Regular cardiac myocyte (primary cell): ENCODE data around the gene ARHGEF40. TPM values are rescaled to one million over a fixed set of nuclear protein-coding genes. Genes with fewer than 3 reads are reported as not detected.

Source experiments
- total RNA-seq: library from RNA; depleted of rRNA; stranded (reverse); fragments of >200 nt; gene quantifications from 2 replicates; pipeline ENCODE4 v1.2.3, GENCODE V29; 2014

The ARHGEF40 gene
- 30.3 and 43.7 TPM in 2 replicates for total RNA-seq

DNA sequence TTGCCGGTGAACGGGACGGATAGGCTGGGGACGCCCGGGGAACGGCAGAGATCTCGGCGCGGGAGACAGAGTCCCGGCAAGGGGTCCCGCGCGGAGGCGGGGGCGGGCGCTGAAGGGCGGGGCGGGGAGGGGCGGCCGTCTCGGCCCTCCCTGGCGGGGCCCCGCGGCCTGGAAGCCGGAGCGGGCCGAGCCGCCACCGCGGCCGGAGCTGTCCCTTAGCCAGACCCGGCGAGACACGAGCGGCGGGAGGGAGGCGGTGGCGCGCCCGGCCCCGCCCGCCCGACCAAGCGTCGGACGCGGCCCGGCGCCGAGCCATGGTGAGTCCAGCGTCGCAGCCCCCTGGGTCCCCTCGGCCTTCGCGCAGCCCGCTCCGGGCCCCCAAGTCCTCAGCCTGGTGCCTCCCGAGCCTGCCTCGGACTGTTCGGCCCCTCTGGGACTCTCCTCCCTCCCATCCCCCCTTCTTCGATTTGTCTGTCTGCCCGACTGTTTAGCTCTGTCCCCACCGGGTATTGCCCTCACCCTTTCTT, at the start of gene ARHGEF40:
Gene ARHGEF40 (plus strand): TSS at position 222 of the 527 bp plus-strand sequence. CDS start 93 bp downstream, at position 315.

GRCh38 chr14:21024585-21025370, 45.3 kb upstream of the ARHGEF40 start, which contains the start of gene NDRG2:
TSS of gene NDRG2 (minus strand) at chr14:21025061. CDS start at chr14:21023315, 1,746 bp downstream.

GRCh38 chr14:21029917-21030316, 40.2 kb upstream of the ARHGEF40 start, which contains the start of gene TPPP2:
TSS of gene TPPP2 (plus strand) at chr14:21030217. CDS start at chr14:21030582, 365 bp downstream.

DNA sequence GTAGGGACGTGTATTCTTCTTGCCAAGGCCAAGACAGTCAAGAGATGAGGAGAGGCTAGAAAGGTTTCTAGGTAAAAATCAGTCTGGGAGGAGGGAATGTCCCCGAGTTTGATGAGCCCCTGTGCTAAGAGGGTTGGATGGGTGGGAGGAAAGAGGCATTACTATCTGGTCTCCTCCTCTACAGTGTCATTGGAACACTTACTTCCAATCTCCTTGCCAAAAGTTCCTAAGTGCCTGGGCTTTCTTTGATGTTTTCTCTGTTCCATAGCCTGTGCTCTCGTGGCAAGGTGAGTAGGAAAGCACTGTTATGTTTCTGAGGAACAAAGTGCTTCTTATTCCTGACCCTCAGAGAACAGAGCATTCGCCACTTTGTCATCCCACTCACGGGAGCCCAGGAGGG, 35.4 kb upstream of the ARHGEF40 start, which contains the start of gene RNASE13:
Gene RNASE13 (minus strand): TSS at position 101 of the 400 bp plus-strand sequence. CDS start 519 bp downstream, outside the sequence.

DNA sequence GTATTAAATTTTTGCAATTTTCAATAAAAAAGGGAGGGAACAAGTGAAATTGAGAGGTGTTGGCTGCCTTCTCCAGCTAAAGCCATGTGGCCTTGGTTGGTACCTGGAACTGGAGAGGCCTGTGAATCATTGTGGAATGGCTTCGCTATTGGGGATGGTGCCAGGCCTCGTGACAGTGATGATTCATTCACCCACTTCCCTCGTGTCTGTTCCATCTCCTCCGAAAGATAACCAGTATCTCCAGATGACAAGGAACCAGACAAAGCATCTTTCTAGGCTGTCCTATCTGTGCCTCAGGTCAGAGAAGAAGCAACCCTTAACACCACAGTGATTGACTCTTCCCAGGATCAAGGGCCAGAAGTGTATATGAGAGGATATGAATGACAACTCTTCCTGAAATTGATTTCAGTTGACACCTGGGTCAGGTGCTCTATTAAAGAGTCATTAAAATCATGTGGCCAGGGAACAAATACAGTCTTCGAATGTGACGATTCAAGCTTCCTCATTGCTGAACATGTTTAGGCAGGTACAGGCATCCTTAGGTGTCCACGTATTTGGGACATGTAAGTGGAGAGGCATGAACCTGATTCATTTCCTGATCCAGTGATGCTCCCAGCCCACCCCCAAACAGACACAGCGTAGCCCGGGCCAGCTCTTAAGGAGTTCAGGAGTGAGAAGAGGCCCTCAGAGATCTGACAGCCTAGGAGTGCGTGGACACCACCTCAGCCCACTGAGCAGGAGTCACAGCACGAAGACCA, 28.2 kb upstream of the ARHGEF40 start, which contains the start of gene RNASE7:
Gene RNASE7 (plus strand): TSS at position 687 of the 758 bp plus-strand sequence. CDS start 631 bp downstream, outside the sequence.

DNA sequence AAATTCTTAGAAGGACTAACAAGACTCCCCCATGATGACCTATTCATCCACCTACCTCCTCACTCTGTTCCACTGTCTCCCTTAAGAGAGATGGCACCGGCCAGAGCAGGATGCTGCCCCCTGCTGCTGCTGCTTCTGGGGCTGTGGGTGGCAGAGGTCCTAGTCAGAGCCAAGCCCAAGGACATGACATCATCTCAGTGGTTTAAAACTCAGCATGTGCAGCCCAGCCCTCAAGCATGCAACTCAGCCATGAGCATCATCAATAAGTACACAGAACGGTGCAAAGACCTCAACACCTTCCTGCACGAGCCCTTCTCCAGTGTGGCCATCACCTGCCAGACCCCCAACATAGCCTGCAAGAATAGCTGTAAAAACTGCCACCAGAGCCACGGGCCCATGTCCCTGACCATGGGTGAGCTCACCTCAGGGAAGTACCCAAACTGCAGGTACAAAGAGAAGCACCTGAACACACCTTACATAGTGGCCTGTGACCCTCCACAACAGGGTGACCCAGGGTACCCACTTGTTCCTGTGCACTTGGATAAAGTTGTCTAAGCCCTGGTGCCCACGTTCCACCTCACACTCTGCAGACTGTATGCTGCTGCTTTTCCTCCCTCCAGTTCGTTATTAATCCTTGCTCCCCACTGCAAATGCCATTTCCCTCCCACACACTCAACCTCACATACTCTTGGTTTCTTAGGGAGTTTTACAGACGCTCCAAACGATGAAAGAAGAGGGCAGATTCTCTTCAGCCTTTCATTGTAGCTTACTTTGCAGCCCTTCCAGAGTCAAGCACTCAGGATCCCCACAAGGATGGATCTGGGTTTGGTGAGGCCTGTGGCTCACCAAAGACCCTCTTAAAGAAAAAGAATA, 12.1 kb upstream of the ARHGEF40 start, which contains the start of gene RNASE8:
Gene RNASE8 (plus strand): TSS at position 20 of the 873 bp plus-strand sequence. CDS start 71 bp downstream, at position 91.

GRCh38 chr14:21098076-21098891, 28.2 kb downstream of the ARHGEF40 start, which contains the start of gene ZNF219:
TSS of gene ZNF219 (minus strand) at chr14:21098655. CDS start at chr14:21093591, 5,064 bp downstream.

DNA sequence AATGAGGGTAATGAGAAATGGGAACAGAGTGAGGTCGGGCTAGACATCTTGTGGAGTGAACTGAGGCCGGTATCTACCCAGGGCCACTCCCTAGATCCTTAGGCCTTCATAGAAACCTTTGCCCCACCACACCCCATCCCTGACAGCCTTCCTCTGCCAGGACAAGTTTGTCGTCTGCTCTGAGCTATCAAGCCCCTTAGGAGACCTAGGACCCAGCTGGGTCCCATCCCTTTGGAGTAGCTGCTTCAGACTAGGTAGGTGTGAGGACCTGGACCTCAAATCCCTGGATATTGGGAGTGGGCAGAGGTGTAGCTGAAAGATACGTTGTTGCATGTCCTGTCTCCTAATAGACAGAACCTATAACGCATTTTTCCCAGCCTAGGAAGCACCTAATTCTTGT, 30.8 kb downstream of the ARHGEF40 start, which contains the start of gene TMEM253:
Gene TMEM253 (plus strand): TSS at position 136 of the 400 bp plus-strand sequence. CDS start 278 bp downstream, outside the sequence.

Other genes starting within 250 kb of the ARHGEF40 start
- gene RNASE3, start 178.9 kb upstream of the ARHGEF40 start, total RNA-seq, result not detected in 2 replicates
- not detected in 2 replicates for gene RNASE2, start 114.8 kb upstream of the ARHGEF40 start, total RNA-seq
- gene METTL17, start 80.3 kb upstream of the ARHGEF40 start, total RNA-seq, result 38.3 and 44.0 TPM in 2 replicates
- 0.28 TPM in 1 of 2 replicates, not detected in the other for gene SLC39A2, start 71.0 kb upstream of the ARHGEF40 start, total RNA-seq
- gene NDRG2, start 45.2 kb upstream of the ARHGEF40 start, total RNA-seq, result 0.38 and 10.1 TPM in 2 replicates
- gene TPPP2, start 40.1 kb upstream of the ARHGEF40 start, total RNA-seq, result not detected in 2 replicates
- gene RNASE13, start 35.5 kb upstream of the ARHGEF40 start, total RNA-seq, result not detected in 2 replicates
- gene RNASE7, start 27.9 kb upstream of the ARHGEF40 start, total RNA-seq, result not detected in 2 replicates
- not detected in 2 replicates for gene RNASE8, start 12.5 kb upstream of the ARHGEF40 start, total RNA-seq
- gene ZNF219, start 28.4 kb downstream of the ARHGEF40 start, total RNA-seq, result 0.58 and 4.8 TPM in 2 replicates
- gene TMEM253, start 30.8 kb downstream of the ARHGEF40 start, total RNA-seq, result not detected in 2 replicates
- gene OR5AU1, start 85.8 kb downstream of the ARHGEF40 start, total RNA-seq, result not detected in 2 replicates
- gene HNRNPC, start 199.1 kb downstream of the ARHGEF40 start, total RNA-seq, result 696 and 811 TPM in 2 replicates
- not detected in 2 replicates for gene RPGRIP1, start 209.8 kb downstream of the ARHGEF40 start, total RNA-seq